HCT116 (cell line): ENCODE data around the gene FAAP100. TPM values are rescaled to one million over a fixed set of nuclear protein-coding genes. Genes with fewer than 3 reads are reported as not detected.

Experiments
- ATAC-seq: fragments of 200-7000 bp; cut with Tn5 transposase; 2 replicates; pipeline ENCODE4 v1.9.1; 2020; ENCODE audit warnings: mild to moderate bottlenecking, moderate library complexity
- BruUV-seq: library from RNA; stranded (reverse); fragments of 400-500 nt; replicated peaks from 2 replicates; lab custom pipeline; 2021; lab: Mats Ljungman, UMichigan
- CTCF ChIA-PET: fragments of 300-600 bp; sonication (Branson Sonifier 250); formaldehyde crosslinking; loops from one replicate; lab custom pipeline; 2021; ENCODE audit warnings: antibody characterized with exemption; lab: Charles Lee
- POLR2A ChIA-PET: fragments of 300-600, 350-600 bp; sonication (Branson Sonifier 250); formaldehyde crosslinking; loops from one replicate; lab custom pipeline; 2021; ENCODE audit warnings: antibody characterized with exemption; lab: Charles Lee
- RAD21 ChIA-PET, 2 experiments: fragments of 300-600 bp; sonication (Branson Sonifier 250); formaldehyde crosslinking; loops; one replicate each; lab custom pipeline; 2023; ENCODE audit warnings: low total read pairs in 2 of 2; ENCODE audit not compliant: uncharacterized antibody in 2 of 2, unreplicated experiment in 2 of 2, low non-redundant PET in 1 of 2; lab: Charles Lee
- DNase-seq: peaks from one replicate; pipeline ENCODE4 v3.0.0-alpha.2; 2010; ENCODE audit warnings: low read depth, low spot score
- H2AFZ ChIP-seq: fragments of 200-600 bp; shearing (Covaris generic), sonication (generic); 2 replicates; pipeline ENCODE4 v1.6.1; 2017; ENCODE audit warnings: low read depth, mixed run types, mixed read lengths, antibody characterized with exemption, low read length; ENCODE audit not compliant: poor library complexity, severe bottlenecking
- H3K27ac ChIP-seq: 2 replicates; pipeline ENCODE4 v1.5.1; 2012; ENCODE audit warnings: low read depth, low read length
- H3K27me3 ChIP-seq: fragments of 200-600 bp; sonication (generic); 2 replicates; pipeline ENCODE4 v1.6.1; 2016; ENCODE audit warnings: mixed run types, low read length, mixed read lengths; ENCODE audit not compliant: insufficient read depth
- H3K36me3 ChIP-seq, 2 experiments: fragments of 200-500 bp in 1 of 2; fragments of 200-600 bp in 1 of 2; sonication (Bioruptor generic) in 1 of 2; sonication (generic) in 1 of 2; 2 replicates each; pipeline versions ENCODE4 v1.5.1 to v1.6.1; 2014 to 2016; ENCODE audit warnings: low read length in 2 of 2, inconsistent platforms in 1 of 2, mixed read lengths in 1 of 2, mixed run types in 1 of 2; ENCODE audit not compliant: insufficient read depth in 2 of 2, control insufficient read depth in 1 of 2
- H3K4me1 ChIP-seq, 2 experiments: fragments of 200-600 bp in 1 of 2; sonication (generic) in 1 of 2; 2 replicates each; pipeline versions ENCODE4 v1.5.1 to v1.6.1; 2012 to 2017; ENCODE audit warnings: low read length in 2 of 2, inconsistent platforms in 1 of 2, mild to moderate bottlenecking in 1 of 2, mixed read lengths in 1 of 2, mixed run types in 1 of 2, moderate library complexity in 1 of 2; ENCODE audit not compliant: insufficient read depth in 2 of 2, control insufficient read depth in 1 of 2
- H3K4me2 ChIP-seq: fragments of 200-600 bp; sonication (generic); 2 replicates; pipeline ENCODE4 v1.6.1; 2017; ENCODE audit warnings: mixed run types, low read length, mixed read lengths
- H3K4me3 ChIP-seq, 2 experiments: fragments of 200-600 bp in 1 of 2; sonication (generic) in 1 of 2; replicated peaks in 1 of 2; 2 replicates each; pipeline ENCODE4 v1.5.1; 2011 to 2016; ENCODE audit warnings: low read length in 2 of 2, control low read depth in 1 of 2, low read depth in 1 of 2, mild to moderate bottlenecking in 1 of 2, mixed read lengths in 1 of 2, mixed run types in 1 of 2
- H3K79me2 ChIP-seq: fragments of 200-600 bp; sonication (generic); 2 replicates; pipeline ENCODE4 v1.6.1; 2017; ENCODE audit warnings: mild to moderate bottlenecking, mixed run types, low read length, moderate library complexity, mixed read lengths; ENCODE audit not compliant: insufficient read depth
- H3K9ac ChIP-seq: fragments of 200-600 bp; sonication (generic); 2 replicates; pipeline ENCODE4 v1.6.1; 2016; ENCODE audit warnings: low read length, mixed read lengths
- H3K9me2 ChIP-seq: fragments of 200-600 bp; sonication (generic), shearing (Covaris generic); 2 replicates; pipeline ENCODE4 v1.6.1; 2017; ENCODE audit warnings: mixed run types, mild to moderate bottlenecking, moderate library complexity; ENCODE audit not compliant: insufficient read depth
- H3K9me3 ChIP-seq, 2 experiments: fragments of 200-500 bp in 1 of 2; fragments of 200-600 bp in 1 of 2; sonication (Bioruptor generic) in 1 of 2; sonication (generic) in 1 of 2; 2 replicates each; pipeline ENCODE4 v1.6.1; 2014 to 2017; ENCODE audit warnings: low read length in 2 of 2, mixed read lengths in 2 of 2, inconsistent platforms in 1 of 2, low read depth in 1 of 2, mild to moderate bottlenecking in 1 of 2, mixed run types in 1 of 2, moderate library complexity in 1 of 2; ENCODE audit not compliant: control insufficient read depth in 1 of 2, insufficient read depth in 1 of 2
- H4K20me1 ChIP-seq: fragments of 200-600 bp; sonication (generic), shearing (Covaris generic); 2 replicates; pipeline ENCODE4 v1.6.1; 2017; ENCODE audit warnings: mixed run types, mild to moderate bottlenecking, moderate library complexity; ENCODE audit not compliant: insufficient read depth
- POLR2AphosphoS5 ChIP-seq: IDR thresholded peaks from 2 replicates; pipeline ENCODE4 v1.6.1; 2011; ENCODE audit warnings: mild to moderate bottlenecking, low read depth, low read length, moderate library complexity
- SIN3A ChIP-seq: IDR thresholded peaks from 2 replicates; pipeline ENCODE4 v1.6.1; 2012; ENCODE audit warnings: low read depth
- SP1 ChIP-seq: IDR thresholded peaks from 2 replicates; pipeline ENCODE4 v1.6.1; 2012; ENCODE audit warnings: low read depth
- ZFX ChIP-seq: fragments of 450-650 bp; IDR thresholded peaks from 2 replicates; pipeline ENCODE4 v1.6.1; 2017
- intact Hi-C: fragments of 100-400 bp; cut with micrococcal nuclease; formaldehyde crosslinking; loops from 2 replicates; pipeline ENCODE4 v1.10.0; 2022
- total RNA-seq: library from RNA; stranded (reverse); gene quantifications from one replicate; pipeline ENCODE4 v1.2.1, GENCODE V29; 2021; ENCODE audit not compliant: unreplicated experiment

Gene FAAP100
- total RNA-seq, 1 experiment from 2014 or later: 53.4 TPM

- Histone ChIP-seq H3K79me2 (peaks cover 17% of the 10 kb centered on the region; the same call in 1 of the 2 replicates), H4K20me1 (no peaks in the 10 kb centered on the region), H2AFZ (no peak overlapping the region), H3K9me3 (no peaks in the 10 kb centered on the region), H3K4me3 (no peak overlapping the region), H3K27ac (no peak overlapping the region; the same call in 1 of the 2 replicates), H3K9me2 (no peaks in the 10 kb centered on the region), H3K36me3 (peaks cover 22 to 55% of the 10 kb centered on the region in 2 experiments), H3K4me2 (no peak overlapping the region), H3K9ac (no peak overlapping the region), H3K4me1 (no peaks in the 10 kb centered on the region), H3K27me3 (no peaks in the 10 kb centered on the region)
- BruUV-seq: no TSS peak
- intact Hi-C loops: no loop called here
- no peak for ATAC-seq
- TF ChIP-seq ZFX (no peak), POLR2AphosphoS5 (0 out of 2 replicates have a peak, but pooled peaks have one; percentile 13), SIN3A (no peak)
- ChIA-PET RAD21 (no interaction called here), POLR2A (interaction anchor here (1.9 kb wide), 1 partner anchor 8 kb away, joined by 7 read pairs; the partner anchor contains the start of gene FAAP100), CTCF (no interaction called here)
- DNase-seq: no peak
Observed at GRCh38 chr17:81544281-81544974, 7.7 kb downstream of the FAAP100 start.

GRCh38 chr17:81543756-81544155 is 8.4 kb downstream of the FAAP100 start:
- POLR2A ChIA-PET: interaction anchor here (1.9 kb wide), 1 partner anchor 9 kb away, joined by 7 read pairs; the partner anchor contains the start of gene FAAP100
- no TSS peak for BruUV-seq
- Histone ChIP-seq H2AFZ (no peak overlapping the region), H3K27me3 (no peaks in the 10 kb centered on the region), H3K79me2 (peaks cover 12% of the 10 kb centered on the region; the same call in 1 of the 2 replicates), H3K4me2 (no peak overlapping the region), H3K4me3 (no peak overlapping the region), H3K9me3 (no peaks in the 10 kb centered on the region), H3K36me3 (peaks cover 21 to 49% of the 10 kb centered on the region in 2 experiments), H4K20me1 (no peaks in the 10 kb centered on the region), H3K27ac (no peak overlapping the region; the same call in 1 of the 2 replicates), H3K9ac (no peak overlapping the region), H3K4me1 (no peaks in the 10 kb centered on the region), H3K9me2 (no peaks in the 10 kb centered on the region)
- no peak for ATAC-seq
- CTCF ChIA-PET: no interaction called here
- TF ChIP-seq POLR2AphosphoS5 (0 out of 2 replicates have a peak, but pooled peaks have one; percentile 6), SP1 (no peak)
- no peak for DNase-seq
- RAD21 ChIA-PET: no interaction called here
- intact Hi-C loops: no loop called here
